GM21576 (cell line): ENCODE data around the gene RPL37.
"Not testable (repeated sequence)": the region's sequence is repeated elsewhere in the genome, so short reads cannot be mapped to it uniquely, and the experiment has no call there.

ENCODE experiments used
- ATAC-seq: cut with Tn5 transposase; IDR thresholded peaks from one replicate; pipeline ENCODE4 v1.9.1; 2021; ENCODE audit warnings: mild to moderate bottlenecking, moderate library complexity; ENCODE audit not compliant: unreplicated experiment

RPL37 gene

DNA sequence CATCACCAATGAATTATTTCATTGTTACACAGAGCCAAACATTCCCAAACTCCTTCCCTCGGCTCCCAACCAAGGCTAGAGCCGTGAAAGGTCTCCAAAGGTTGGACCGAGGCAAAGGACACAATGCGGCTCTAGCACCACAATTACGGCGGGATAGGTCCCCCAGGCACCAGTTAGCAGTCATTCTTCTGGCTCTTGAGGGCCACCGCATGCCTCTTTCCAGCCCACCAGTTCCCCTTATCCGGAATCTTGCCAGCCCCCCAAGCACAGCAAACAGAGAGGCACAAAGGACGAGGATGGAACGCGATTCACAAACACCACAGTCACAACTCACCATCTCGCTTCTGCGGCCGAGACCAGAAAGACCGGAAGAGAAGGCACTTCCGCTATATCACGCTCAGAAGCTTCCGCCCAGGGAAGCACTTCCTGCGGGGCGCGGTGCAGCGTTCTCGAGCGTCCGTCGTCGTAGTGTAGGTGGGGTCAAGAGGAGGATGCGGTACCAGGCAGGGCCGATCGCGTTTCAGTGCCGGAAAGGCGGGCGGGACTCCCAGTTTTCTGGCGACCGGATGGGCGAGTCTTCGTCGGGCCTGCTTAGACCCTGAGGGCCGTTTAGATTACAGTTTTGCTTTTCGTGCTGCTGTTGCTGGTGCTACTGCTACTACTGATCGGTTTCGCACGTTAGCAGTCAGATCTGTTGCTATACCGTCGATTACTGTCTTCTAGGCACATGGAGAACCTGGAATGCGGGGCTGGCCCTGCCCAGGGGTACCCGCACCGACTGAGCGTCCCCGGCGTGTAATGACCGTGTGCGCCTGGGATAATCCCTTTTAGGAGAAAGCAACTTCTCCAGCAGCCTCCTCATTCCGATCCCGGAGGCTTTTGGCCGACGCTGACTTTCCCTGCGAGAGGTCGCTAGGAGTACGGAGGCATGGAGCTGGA, at the start of gene RPL37:
Gene RPL37, minus strand, starts transcription at position 374 of the 939 bp plus-strand sequence. Its CDS starts 37 bp downstream, at position 337.
- ATAC-seq, result peak; percentile 99

DNA sequence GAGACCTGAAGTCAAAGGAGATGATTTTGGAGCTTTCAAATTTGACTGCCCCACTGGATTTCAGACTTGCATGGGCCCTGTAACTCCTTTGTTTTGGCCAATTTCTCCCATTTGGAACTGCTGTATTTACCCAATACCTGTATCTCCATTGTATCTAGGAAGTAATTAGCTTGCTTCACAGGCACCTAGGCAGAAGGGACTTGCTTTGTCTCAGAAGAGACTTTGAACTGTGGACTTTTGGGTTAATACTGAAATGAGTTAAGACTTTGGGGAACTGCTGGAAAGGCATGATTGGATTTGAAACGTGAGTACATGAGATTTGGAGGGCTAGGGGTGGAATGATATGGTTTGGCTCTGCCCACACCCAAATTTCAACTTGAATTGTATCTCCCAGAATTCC, 48.0 kb upstream of the RPL37 start:
- not testable (repeated sequence) for ATAC-seq

DNA sequence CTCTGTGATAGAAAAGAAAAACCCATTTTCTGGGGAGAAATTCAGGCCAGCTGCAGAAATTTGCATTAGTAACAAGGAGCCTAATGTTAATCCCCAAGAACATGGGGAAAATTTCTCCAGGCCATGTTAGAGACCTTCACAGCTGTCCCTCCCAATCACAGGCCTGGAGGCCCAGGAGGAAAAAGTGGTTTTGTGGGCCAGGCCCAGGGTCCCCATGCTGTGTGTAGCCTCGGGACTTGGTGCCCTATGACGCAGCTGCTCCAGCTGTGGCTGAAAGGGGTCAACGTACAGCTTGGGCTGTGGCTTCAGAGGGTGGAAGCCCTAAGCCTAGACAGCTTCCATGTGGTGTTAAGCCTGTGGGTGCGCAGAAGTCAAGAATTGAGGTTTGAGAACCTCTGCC, 47.3 kb upstream of the RPL37 start:
- ATAC-seq, result no peak

DNA sequence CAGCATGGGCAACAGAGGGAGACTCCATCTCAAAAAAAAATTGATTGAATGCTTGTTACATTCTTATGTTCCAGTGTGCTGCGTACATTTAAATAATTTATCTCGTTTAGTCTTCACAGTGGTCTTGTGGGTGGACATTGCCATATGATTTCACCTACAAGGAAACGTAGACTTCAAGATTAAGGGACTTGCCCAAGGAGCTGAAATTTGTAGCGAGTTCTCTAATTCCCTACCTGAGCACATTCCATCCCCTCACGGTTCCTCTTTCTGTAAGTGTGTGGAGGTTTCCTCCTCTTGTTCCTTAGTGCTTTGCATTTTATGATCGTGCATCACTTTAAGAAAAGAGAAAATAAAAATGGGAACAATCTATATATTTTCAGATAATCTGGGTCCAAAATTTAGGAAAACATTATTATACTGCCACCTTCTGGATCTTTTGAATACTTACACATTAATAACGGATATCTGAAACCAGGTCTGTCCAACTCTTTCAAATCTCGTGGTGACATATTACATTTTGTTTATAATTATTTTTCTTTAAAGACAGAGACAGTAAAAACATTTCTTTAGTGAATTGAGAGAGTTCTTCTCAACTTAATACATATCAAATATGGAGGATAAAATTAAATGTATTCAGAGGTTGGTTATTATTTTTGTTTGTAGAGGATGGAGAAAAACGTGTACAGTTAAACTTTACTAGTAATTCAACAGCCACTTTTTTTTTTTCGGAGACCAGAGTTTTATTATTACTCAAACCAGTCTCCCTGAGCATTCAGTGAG, 44.3 kb upstream of the RPL37 start:
- ATAC-seq, result no peak

DNA sequence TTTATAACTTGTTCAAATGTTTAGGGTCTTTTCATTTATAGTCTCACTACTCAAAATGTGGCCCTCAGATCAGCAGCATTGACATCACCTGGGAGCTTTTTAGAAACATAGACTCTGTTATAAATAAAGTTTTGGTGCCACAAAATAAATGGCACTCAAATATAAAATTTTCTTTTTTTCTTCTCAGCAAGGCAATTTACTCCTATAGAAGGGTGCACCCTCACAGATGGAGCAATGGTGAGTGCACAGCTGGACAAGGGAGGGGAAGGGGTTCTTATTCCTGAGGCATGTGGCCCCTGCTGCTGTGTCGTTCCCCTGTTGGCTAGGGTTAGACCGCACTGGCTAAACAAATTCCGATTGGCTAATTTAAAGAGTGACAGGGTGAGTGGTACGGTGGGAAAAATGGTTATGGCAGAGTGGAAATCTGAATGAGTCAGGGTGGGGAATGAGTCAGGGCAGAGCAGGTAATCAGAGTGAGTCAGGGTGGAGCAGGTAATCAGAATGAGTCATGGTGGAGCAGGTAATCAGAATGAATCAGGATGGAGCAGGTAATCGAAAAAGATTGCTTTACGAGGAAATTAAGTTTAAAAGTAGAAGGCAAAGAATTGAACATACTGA, 42.5 kb upstream of the RPL37 start:
- no peak for ATAC-seq

DNA sequence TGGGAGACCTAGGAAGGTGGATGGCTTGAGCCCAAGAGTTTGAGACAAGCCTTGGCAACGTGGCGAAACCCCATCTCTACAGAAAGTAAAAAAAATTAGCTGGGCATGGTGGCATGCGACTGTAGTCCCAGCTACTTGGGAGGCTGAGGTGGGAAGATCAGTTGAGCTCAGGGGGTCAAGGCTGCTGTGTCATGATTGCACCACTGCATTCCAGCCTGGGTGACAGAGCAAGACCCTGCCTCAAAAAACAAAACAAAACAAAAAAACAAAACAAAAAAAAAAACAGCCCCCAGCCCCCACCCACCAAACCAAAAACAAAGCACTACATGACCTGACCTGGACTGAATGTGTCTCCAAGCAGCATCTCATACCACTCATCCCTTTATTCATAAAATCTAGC, 40.9 kb upstream of the RPL37 start:
- no peak for ATAC-seq

DNA sequence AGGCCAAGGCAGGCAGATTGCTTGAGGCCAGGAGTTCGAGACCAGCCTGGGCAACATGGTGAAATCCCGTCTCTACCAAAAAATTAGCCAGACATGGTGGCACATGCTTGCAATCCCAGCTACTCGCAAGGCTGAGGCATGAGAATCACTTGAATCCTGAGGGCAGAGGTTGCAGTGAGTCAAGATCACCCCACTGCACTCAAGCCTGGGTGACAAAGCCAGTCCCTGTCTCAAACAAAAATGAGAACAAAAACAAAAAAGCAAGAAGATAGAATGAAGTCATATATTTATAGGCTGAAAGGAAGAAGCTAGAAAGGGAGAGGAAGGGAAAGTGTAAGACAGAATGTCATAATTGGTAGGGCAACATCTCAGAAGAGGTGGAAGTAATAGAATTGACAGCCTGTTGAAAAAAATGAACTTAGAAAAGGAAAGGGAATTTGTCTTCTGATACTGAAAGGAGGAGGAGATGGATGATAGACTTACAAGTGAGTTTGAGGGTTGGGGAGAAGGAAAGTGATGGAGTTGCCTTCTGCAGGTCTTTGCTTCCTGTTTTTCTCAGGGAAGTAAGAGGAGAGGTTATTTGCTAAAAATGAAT, 38.4 kb upstream of the RPL37 start:
- no peak for ATAC-seq

DNA sequence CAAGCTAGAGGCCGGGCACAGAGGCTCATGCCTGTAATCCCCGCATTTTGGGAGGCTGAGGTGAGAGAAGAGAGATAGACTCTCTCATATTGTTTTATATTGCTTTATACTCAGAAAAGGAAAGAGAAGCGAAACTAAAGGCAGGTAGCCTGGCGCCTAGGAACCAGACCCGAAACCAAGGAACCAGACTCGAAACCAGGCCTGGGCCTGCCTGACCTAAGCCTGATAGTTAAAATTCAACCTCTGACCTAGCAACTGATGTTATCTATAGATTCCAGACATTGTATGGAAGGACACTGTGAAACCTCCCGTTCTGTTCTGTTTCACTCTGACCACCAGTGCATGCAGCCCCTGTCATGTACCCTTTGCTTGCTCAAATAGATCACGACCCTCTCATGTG, 37.2 kb upstream of the RPL37 start:
- not testable (repeated sequence) for ATAC-seq

DNA sequence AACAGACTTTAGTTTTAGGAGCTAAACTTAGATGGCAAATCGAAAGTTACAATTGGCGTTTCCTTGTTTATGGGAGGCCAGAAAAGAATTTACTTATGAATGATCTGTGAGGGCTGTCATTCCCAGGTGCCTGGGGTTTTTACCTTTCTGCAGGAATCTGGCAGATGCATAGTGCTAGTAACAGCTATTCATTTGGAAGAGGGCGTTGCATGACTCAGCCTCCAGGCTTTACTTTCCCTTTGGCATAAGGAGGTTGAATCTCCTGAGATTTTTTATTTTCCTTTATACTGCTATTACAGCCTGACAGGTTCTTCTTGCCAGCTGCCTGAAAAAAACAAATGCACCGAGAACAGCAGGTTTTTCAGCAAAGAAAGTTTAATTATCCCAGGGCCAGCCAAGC, 36.2 kb upstream of the RPL37 start:
- ATAC-seq, result no peak

DNA sequence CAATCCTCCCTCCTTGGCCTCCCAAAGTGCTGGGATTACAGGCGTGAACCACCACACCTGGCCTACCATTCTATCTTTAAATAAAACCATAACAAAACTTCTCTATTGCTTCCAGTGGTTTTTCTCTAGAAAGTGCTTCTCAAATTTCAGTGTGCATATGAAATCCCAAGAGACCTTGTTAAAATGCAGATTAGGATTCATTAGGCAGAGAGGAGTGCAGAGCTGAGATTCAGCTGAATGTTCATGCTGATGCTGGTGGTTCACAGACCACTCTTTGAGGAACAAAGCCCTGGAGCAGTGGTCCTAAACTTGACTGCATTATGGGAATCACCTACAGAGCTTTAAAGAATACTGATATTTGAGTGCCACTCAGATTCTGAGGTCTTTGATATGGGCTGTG, 34.4 kb upstream of the RPL37 start:
- no peak for ATAC-seq

DNA sequence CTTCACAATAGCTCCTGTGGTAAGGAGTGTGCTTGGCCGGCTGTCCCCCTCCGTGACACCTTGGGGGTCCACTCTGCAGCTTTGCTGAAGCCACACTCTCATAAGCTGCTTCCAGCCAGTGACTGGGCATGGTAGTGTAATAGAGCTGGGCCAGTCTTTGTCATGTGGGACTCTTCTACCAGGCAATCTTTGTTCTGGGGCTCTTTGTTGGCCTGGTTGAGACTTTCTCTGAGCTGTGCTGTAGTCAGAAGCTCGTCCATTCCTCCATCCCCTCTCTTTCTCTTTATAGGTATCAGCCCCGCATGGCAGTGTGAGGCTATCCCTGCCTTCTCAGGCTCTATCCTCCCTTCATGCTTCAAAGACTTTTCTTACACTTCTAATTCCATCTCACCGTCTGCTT, 31.8 kb upstream of the RPL37 start:
- no peak for ATAC-seq

DNA sequence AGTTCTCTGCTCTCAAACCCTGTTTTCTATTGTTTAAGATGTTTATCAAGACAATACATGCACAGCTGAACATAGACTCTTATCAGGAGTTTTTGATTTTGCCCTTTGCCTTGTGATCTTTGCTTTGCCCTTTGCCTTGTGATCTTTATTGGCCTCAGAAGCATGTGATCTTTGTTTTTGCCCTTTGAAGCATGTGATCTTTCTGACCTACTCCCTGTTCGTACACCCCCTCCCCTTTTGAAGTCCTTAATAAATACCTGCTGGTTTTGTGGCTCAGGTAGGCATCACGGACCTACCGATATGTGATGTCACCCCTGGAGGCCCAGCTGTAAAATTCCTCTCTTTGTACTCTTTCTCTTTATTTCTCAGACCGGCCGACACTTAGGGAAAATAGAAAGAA, 30.0 kb upstream of the RPL37 start:
- not testable (repeated sequence) for ATAC-seq

DNA sequence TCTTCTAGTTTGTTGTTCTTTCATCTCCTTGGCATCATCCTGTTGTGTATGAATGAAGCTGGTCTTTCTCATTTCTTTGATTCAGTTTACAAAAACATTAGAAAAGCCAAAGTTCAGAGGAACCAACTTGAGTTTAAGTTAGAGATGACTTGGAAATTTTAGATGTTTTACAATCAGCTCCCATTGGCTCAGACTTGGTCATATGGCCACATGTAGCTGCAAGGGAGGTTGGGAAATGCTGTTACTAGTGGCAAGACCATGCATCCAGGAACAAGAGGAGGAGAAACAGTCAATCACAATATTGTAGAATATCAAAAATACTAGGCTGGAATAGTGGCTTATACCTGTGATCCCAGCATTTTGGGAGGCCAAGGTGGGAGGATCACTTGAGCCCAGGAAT, 25.7 kb upstream of the RPL37 start:
- no peak for ATAC-seq

DNA sequence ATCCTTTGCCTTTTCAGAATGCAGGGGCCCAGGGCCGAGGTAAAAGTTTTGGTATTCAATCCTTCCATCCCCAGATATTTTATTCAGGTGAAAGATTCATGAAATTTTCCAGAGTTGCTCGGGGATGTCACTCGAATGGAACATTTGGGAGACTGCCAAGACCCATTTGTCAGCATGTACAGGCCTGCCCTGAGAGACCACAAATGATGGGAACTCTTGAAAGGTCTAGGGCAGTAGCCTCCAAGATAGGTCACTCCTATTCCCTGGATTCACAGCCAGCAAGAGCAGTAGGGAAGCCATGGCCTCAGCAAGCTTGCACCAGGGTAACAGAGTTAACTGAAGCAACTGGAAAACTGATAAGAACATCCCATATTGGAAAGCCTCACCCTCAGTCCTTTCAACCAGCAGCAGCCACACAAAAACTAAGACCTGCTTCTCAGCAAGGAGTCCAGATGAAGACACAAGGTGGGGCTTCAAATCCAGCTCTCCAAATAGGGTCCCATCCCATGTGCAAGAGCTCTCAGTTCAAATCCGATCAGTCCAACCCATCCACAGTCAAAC, 18.7 kb upstream of the RPL37 start:
- ATAC-seq, result no peak

DNA sequence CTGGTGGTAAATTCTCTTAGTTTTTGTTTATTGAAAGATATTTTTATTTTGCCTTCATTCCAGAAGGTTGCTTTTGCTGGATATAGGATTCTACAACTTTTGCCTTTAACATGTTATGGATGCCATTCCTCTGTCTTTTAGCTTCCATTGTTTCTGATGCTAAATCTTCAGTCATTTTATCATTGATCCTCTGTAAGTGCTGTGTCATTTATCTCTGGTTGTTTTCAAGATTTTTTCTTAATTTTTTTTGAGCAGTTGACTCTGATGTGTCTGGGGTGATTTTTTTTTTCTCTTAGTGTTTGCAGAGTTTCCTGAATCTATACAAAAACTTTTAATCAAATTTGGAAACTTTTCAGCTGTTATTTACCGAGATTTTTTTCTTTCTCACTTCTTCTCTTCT, 12.5 kb upstream of the RPL37 start:
- ATAC-seq, result no peak

DNA sequence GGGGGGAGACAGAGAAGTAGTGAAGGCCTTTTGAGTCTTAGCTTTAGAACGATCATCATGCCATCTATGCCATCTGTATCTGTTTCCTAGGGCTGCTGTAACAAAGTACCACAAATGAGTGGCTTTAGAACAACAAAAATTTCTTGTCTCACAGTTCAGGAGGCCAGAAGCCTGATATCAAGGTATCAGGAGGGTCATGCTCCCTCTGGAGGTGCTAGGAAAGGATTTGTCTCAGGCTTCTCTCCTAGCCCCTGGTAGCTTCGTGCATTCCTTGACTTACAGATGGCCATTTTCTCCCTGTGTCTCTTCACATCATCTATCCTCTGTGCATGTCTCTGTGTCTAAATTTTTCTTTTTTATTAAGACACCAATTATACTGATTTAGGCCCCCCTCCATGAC, 11.3 kb upstream of the RPL37 start:
- no peak for ATAC-seq

DNA sequence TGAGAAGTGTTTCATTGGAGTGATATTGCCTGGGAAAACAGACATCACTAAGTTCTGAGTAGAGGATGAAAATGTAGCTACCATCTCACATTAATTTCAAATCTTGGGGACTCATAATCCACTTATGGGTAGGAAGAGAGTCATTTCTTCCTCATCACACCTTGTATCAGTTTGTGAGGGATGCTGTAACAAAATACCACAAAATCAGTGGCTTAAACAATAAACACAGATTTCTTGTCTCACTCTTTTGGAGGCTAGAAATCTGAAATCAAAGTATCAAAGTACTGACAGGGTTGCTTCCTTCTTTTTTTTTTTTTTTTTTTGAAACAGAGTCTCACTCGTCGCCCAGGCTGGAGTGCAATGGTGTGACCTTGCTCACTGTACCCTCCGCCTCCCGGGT, 9.5 kb upstream of the RPL37 start:
- no peak for ATAC-seq

DNA sequence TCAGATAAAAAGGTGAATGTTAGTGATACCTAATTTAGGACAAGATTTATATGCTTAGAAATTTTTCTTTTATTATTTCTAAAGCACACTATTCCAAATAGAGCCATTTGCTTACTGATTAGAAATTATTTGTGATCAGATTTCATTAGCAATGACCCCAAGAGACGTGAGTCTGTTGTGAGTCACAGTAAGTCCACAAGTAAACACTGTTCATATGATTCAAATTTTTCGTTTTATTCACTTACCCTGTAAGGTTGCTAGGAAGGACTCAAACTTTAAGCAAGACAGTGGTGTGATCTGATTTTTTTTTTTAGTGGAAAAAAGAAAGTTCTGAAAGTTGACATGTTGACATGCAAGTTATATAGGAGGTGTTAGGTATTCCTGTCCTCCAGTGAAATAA, 7.3 kb upstream of the RPL37 start:
- no peak for ATAC-seq

DNA sequence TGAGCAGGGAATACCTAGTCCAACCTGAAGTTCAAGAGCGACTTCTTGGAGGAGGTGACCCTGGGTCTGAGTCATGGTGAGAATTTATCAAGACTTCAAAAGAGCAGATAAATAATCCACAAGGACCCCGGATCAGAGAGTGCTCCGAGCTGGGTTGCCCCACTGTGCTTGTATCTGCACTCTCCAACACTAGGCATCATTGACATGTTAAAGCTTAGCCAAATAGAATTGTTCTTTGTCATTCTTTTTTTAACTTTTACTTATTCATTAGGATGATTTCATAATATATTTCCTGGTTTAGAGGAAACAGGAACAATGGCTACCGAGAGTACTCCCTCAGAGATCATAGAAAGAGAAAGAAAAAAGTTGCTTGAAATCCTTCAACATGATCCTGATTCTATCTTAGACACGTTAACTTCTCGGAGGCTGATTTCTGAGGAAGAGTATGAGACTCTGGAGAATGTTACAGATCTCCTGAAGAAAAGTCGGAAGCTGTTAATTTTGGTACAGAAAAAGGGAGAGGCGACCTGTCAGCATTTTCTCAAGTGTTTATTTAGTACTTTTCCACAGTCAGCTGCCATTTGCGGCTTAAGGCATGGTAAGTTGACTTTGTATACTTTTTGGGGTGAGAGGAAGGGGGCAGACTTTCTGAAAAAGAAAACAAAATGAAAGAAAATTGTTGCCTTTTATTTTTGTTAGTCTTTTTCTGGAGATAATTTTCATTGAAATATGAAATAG, 6.2 kb upstream of the RPL37 start, which contains the start of gene CARD6:
Gene CARD6, plus strand, starts transcription at position 300 of the 738 bp plus-strand sequence. Its CDS starts 16 bp downstream, at position 316.
- ATAC-seq, result peak; percentile 43

DNA sequence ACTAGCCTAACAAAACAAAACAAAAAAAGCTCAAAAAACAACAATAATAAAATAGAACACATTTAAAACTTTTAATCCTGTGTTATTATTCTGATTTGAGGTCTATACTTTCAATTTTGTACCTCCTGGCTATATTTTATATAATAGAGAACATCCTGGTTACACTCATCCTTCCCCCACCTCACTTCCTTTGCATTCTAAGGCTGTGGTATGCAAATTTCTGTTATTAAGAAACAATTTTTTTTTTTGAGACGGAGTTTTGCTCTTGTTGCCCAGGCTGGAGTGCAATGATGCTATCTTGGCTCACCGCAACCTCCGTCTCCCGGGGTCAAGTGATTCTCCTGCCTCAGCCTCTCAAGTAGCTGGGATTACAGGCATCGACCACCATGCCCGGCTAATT, 3.1 kb upstream of the RPL37 start:
- ATAC-seq, result no peak
